ENCODE data around the gene SLC6A12. TPM values are rescaled to one million over a fixed set of nuclear protein-coding genes. Genes with fewer than 3 reads are reported as not detected.

The SLC6A12 gene
- total RNA-seq, 1 donor from 2014 or later = 14.2 TPM

GRCh38 chr12:224330-224729 lies 10.4 kb upstream of the SLC6A12 start:
- DNase-seq = no peak
- no peak overlapping the region for H3K27ac ChIP-seq

GRCh38 chr12:223841-224240 lies 9.9 kb upstream of the SLC6A12 start:
- no peak overlapping the region for H3K27ac ChIP-seq
- no peak for ATAC-seq
- no peaks in the 10 kb centered on the region for H3K9me3 ChIP-seq
- DNase-seq = no peak
- H3K36me3 ChIP-seq = no peaks in the 10 kb centered on the region
- no peak for TF ChIP-seq CTCF (IDR thresholded peaks at IDR 0.05)
- intact Hi-C loops (cut with DNase I) = no loop called here
- H3K4me3 ChIP-seq = no peak overlapping the region
- no peaks in the 10 kb centered on the region for H3K4me1 ChIP-seq
- H3K27me3 ChIP-seq (ENCODE audit: low read depth) = no peaks in the 10 kb centered on the region

More at GRCh38 chr12:224330-224729, 10.4 kb upstream of the SLC6A12 start:
- H3K27me3 ChIP-seq (ENCODE audit: low read depth) = no peaks in the 10 kb centered on the region
- no peak for TF ChIP-seq CTCF (IDR thresholded peaks at IDR 0.05)
- H3K36me3 ChIP-seq = no peaks in the 10 kb centered on the region
- intact Hi-C loops (cut with DNase I) = no loop called here
- H3K4me3 ChIP-seq = no peak overlapping the region
- H3K9me3 ChIP-seq = no peaks in the 10 kb centered on the region
- ATAC-seq = no peak
- H3K4me1 ChIP-seq = no peaks in the 10 kb centered on the region

- no peak for TF ChIP-seq CTCF (IDR thresholded peaks at IDR 0.05)
- Histone ChIP-seq H3K27me3 (ENCODE audit: low read depth) (no peaks in the 10 kb centered on the region), H3K36me3 (no peaks in the 10 kb centered on the region), H3K4me3 (no peak overlapping the region), H3K9me3 (no peaks in the 10 kb centered on the region), H3K27ac (no peak overlapping the region), H3K4me1 (no peaks in the 10 kb centered on the region)
- intact Hi-C loops (cut with DNase I) = no loop called here
- no peak for ATAC-seq
- no peak for DNase-seq
Measured at GRCh38 chr12:221736-222135, 7.8 kb upstream of the SLC6A12 start.

- Histone ChIP-seq H3K36me3 (no peaks in the 10 kb centered on the region), H3K27ac (no peak overlapping the region), H3K4me1 (no peaks in the 10 kb centered on the region), H3K4me3 (no peak overlapping the region), H3K27me3 (ENCODE audit: low read depth) (no peaks in the 10 kb centered on the region), H3K9me3 (no peaks in the 10 kb centered on the region)
- intact Hi-C loops (cut with DNase I) = no loop called here
- ATAC-seq = no peak
- TF ChIP-seq CTCF (IDR thresholded peaks at IDR 0.05) = no peak
- no peak for DNase-seq
Measured at GRCh38 chr12:220946-221550, 7.1 kb upstream of the SLC6A12 start.

- no peaks in the 10 kb centered on the region for H3K27me3 ChIP-seq (ENCODE audit: low read depth)
- no peak overlapping the region for H3K27ac ChIP-seq
- no peak for DNase-seq
- H3K4me1 ChIP-seq = no peaks in the 10 kb centered on the region
- H3K4me3 ChIP-seq = no peak overlapping the region
- H3K36me3 ChIP-seq = no peaks in the 10 kb centered on the region
- TF ChIP-seq CTCF (IDR thresholded peaks at IDR 0.05) = no peak
- no peaks in the 10 kb centered on the region for H3K9me3 ChIP-seq
- intact Hi-C loops (cut with DNase I) = no loop called here
- ATAC-seq = no peak
Measured at GRCh38 chr12:220491-220890, 6.5 kb upstream of the SLC6A12 start.
